Measurements from ENCODE around the gene UQCR10.

GRCh38 chr22:29734406-29734805 is 32.8 kb upstream of the UQCR10 start:
- no peak for TF ChIP-seq POLR2A (IDR thresholded peaks at IDR 0.05; ENCODE audit: low read length)
- no peak for TF ChIP-seq GATA1 (IDR thresholded peaks at IDR 0.05; ENCODE audit: low read depth, low read length)

Data from erythroblast (primary cell).